Measurements from ENCODE around the gene PIN4.
"Not testable (repeated sequence)": the region's sequence is repeated elsewhere in the genome, so short reads cannot be mapped to it uniquely, and the experiment has no call there.

The PIN4 gene

DNA sequence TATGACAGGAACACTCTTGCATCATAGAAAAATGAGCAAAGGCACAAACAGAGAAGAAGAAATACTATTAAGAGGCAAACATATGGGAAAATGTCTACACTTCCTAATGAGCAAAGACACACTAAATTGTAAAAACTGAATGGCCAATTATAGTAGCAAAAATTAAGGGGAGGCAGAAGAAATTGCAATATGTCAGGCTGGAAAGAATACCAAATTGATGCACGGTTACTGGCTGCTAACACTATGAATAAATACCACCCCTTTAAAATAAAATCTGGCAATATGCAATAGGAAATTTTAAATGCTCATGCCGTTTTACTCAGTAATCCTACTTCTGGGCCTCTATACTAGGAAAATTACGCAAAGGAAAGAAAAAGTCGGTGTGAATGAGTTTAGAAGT lies 16.0 kb upstream of the PIN4 start:
- H3K27ac ChIP-seq, result no peak overlapping the region
- TF ChIP-seq, protein P1, sequence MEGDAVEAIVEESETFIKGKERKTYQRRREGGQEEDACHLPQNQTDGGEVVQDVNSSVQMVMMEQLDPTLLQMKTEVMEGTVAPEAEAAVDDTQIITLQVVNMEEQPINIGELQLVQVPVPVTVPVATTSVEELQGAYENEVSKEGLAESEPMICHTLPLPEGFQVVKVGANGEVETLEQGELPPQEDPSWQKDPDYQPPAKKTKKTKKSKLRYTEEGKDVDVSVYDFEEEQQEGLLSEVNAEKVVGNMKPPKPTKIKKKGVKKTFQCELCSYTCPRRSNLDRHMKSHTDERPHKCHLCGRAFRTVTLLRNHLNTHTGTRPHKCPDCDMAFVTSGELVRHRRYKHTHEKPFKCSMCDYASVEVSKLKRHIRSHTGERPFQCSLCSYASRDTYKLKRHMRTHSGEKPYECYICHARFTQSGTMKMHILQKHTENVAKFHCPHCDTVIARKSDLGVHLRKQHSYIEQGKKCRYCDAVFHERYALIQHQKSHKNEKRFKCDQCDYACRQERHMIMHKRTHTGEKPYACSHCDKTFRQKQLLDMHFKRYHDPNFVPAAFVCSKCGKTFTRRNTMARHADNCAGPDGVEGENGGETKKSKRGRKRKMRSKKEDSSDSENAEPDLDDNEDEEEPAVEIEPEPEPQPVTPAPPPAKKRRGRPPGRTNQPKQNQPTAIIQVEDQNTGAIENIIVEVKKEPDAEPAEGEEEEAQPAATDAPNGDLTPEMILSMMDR (conservative IDR thresholded peaks at IDR 0.05), result no peak

DNA sequence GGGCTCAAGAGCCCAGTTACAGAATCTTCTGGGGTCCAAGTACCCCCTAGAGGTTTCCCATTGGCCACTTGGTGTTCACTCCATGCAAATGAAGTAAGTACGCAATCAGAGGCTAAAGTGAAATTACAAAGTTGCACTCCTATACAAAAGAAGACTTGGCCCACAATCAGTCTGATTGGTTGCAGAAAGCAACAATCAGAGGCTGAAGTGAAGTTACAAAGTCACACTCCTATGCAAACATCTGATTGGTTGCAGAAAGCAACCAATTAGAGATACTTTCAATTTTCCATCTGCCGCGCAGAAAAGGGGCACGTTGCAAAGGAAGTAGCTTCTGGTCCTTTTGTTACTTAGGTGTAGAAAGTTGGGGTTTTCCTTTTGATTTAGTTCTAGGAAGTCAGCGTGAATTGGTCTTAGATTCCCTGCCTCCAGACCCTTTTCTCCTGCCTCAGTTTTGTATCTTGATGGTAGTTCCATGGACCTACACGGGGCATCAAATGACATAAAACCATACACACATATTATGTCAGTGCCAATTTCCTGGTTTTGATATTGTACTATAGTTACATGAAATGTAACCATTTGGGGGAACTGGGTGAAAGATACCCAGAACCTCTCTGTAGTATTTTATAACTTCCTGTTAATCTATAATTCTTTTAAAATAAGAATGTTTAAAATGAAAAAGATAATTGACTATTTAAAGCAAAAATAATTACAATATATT lies 12.4 kb upstream of the PIN4 start:
- TF ChIP-seq, protein P1 (conservative IDR thresholded peaks at IDR 0.05), result no peak
- H3K27ac ChIP-seq, result no peak overlapping the region

DNA sequence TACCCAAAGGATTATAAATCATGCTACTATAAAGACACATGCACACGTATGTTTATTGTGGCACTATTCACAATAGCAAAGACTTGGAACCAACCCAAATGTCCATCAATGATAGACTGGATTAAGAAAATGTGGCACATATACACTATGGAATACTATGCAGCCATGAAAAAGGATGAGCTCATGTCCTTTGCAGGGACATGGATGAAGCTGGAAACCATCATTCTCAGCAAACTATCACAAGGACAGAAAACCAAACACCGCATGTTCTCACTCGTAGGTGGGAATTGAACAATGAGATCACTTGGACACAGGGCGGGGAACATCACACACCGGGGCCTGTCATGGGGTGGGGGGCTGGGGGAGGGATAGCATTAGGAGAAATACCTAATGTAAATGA lies 5.3 kb upstream of the PIN4 start:
- H3K27ac ChIP-seq, result not testable (repeated sequence)

DNA sequence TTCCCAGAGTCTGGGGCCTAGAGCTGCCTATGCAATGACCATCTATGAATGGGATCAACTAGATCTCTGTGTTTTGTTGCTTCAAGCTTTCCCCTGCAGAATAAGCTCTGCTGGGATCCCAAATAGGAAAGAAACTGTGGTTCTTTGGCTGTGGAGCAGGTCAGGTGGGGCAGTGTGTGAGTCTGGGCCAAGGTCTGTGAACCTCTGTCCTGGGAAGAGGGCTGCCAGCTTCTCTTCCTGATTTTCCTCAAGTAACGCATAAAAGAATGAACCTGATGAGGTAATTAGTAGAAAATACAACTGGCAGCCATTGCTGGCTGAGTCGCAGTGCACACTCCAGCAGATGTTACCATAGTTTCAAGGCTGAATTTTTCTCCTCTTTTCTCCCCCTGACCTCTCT lies 4.6 kb upstream of the PIN4 start:
- TF ChIP-seq, protein P1 (conservative IDR thresholded peaks at IDR 0.05), result no peak
- H3K27ac ChIP-seq, result no peak overlapping the region

DNA sequence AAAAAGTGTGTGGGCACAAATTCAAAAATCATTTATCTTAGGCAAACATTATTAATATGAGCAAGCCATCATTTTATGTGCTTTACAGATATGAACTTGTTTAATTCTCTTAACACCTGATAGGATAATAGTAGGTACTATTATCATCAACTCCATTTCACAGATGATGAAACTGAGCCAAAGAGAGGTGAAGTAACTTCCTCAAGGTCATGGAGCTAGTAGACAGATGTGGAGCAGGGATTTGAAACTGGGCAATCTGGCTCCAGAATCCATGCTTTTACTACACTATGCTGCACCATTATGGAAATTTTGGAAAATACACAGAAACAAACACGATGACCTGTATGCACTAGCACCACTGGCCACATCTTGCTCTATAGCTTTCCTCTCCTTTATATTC lies 1.0 kb upstream of the PIN4 start:
- TF ChIP-seq, protein P1 (conservative IDR thresholded peaks at IDR 0.05), result no peak
- H3K27ac ChIP-seq, result peak overlapping the region; percentile 86

DNA sequence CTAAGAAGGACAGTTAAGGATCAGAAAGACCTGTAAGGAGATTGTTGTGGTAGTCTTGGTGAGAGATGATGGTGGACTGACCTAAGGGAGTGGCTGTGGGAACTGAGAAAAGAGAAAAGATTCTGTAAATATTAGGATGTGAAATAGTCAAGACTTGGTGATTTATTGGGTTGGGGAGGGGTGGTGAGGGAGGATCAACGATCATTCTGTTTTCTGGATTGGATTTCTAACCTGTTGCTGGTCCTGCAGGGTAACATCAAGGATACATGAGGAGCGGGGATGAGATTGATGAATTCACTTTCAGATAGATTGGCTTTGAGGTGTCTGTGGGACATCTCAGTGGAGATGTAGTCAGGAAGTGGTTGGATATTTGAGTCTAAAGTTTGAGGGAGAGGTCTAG lies 1.4 kb downstream of the PIN4 start:
- TF ChIP-seq, protein P1 (conservative IDR thresholded peaks at IDR 0.05), result no peak
- no peak overlapping the region for H3K27ac ChIP-seq

DNA sequence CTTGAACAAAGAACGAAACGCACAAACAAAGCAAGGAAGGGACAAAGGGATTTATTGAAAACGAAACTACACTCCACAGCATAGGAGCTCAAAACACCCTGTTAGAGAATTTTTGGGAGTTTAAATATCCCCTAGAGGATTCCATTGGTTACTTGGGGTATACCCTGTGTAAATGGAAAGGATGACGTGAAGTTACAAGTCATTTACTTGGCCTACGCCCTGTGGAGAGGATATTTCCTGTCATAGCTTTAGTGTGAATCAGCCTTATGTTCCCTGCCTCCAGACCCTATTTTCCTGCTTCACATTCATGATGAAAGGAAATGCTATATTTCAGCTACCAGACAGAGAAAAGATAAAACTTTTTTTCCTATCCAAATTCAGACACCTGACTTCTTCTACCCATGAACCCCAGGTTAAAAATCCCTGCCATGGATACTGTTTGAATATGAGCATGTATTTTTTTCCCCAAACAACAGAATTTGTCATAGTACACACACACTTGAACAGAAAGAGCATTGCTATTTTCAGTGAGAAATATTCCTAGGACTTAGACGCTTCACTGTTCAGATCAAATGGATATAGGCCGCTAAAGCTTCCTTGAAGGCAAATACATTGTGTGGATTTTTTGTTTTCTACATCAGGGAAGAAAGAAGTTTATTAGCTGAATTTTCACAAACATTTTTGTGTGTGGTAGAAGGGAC lies 20.4 kb downstream of the PIN4 start:
- H3K27ac ChIP-seq, result no peak overlapping the region
- TF ChIP-seq, protein P1 (conservative IDR thresholded peaks at IDR 0.05), result no peak

DNA sequence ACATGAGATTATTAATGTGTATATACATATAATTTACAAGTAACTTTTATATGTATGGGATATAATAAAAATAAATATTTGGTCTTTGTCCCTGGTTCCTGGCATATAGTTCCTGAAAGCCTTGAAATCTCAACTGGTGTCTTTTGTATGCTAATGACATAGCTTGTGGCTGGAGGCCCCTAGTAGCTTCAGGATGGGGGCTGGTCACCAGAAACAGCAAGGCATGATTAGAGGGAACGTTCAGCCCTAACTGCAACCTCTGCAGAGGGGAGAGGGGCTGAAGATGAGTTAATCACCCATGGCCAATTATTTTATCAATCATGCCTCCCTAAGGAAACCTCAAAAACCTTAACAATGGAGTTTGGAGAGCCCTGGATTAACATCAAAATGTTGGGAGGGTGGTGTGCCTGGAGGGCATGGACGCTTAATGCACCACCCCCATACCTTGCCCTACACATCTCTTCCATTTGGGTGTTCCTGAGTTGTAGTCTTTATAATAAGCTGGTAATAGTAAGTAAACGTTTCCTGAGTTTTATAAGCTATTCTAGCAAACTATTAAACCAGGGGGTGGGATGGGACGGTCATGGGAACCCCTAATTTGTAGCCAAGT lies 21.3 kb downstream of the PIN4 start:
- TF ChIP-seq, protein P1 (conservative IDR thresholded peaks at IDR 0.05), result no peak

More for the DNA sequence above, 21.3 kb downstream of the PIN4 start:
- no peak overlapping the region for H3K27ac ChIP-seq
